ENCODE measurements around the gene GRIPAP1. TPM values are rescaled to one million over a fixed set of nuclear protein-coding genes. Genes with fewer than 3 reads are reported as not detected.

Gene GRIPAP1
- total RNA-seq = 46.4 TPM

GRCh38 chrX:49002091-49002935, at the start of gene GRIPAP1:
GRIPAP1 (minus strand) TSS chrX:49002264; CDS start chrX:49002229, 35 bp downstream.

GRCh38 chrX:49043220-49043986, 41.3 kb upstream of the GRIPAP1 start, which contains the start of gene TFE3:
TFE3 (minus strand) TSS chrX:49043357; CDS start chrX:49043226, 131 bp downstream.

GRCh38 chrX:48971249-48972219, 30.5 kb downstream of the GRIPAP1 start, which contains the start of gene KCND1:
KCND1 (minus strand) TSS chrX:48971844; CDS start chrX:48970271, 1,573 bp downstream.

GRCh38 chrX:48957477-48957826, 44.6 kb downstream of the GRIPAP1 start, which contains the start of gene OTUD5:
OTUD5 (minus strand) TSS chrX:48957607; CDS start chrX:48957570, 37 bp downstream.

Other genes starting within 250 kb of the GRIPAP1 start
- not detected for gene GLOD5, start 240.5 kb downstream of the GRIPAP1 start, total RNA-seq
- 0.44 TPM for gene GATA1, start 215.7 kb downstream of the GRIPAP1 start, total RNA-seq
- 147 TPM for gene HDAC6, start 200.2 kb downstream of the GRIPAP1 start, total RNA-seq
- not detected for gene ERAS, start 175.8 kb downstream of the GRIPAP1 start, total RNA-seq
- gene PCSK1N, start 166.7 kb downstream of the GRIPAP1 start, total RNA-seq = 46.4 TPM
- 36.3 TPM for gene TIMM17B, start 104.5 kb downstream of the GRIPAP1 start, total RNA-seq
- 53.1 TPM for gene PQBP1, start 104.3 kb downstream of the GRIPAP1 start, total RNA-seq
- 9.0 TPM for gene SLC35A2, start 90.6 kb downstream of the GRIPAP1 start, total RNA-seq
- gene PIM2, start 83.2 kb downstream of the GRIPAP1 start, total RNA-seq = 8.4 TPM
- gene OTUD5, start 44.7 kb downstream of the GRIPAP1 start, total RNA-seq = 35.0 TPM
- 3.6 TPM for gene KCND1, start 30.4 kb downstream of the GRIPAP1 start, total RNA-seq
- 26.9 TPM for gene TFE3, start 41.1 kb upstream of the GRIPAP1 start, total RNA-seq
- gene CCDC120, start 56.7 kb upstream of the GRIPAP1 start, total RNA-seq = 5.6 TPM
- 8.6 TPM for gene PRAF2, start 71.7 kb upstream of the GRIPAP1 start, total RNA-seq
- gene WDR45, start 77.6 kb upstream of the GRIPAP1 start, total RNA-seq = 41.8 TPM
- gene GPKOW, start 121.5 kb upstream of the GRIPAP1 start, total RNA-seq = 26.9 TPM
- 6.5 TPM for gene MAGIX, start 160.5 kb upstream of the GRIPAP1 start, total RNA-seq
- gene PLP2, start 169.6 kb upstream of the GRIPAP1 start, total RNA-seq = 3.4 TPM
- gene PRICKLE3, start 184.1 kb upstream of the GRIPAP1 start, total RNA-seq = 6.6 TPM
- gene SYP, start 197.9 kb upstream of the GRIPAP1 start, total RNA-seq = 152 TPM
- 27.9 TPM for gene CACNA1F, start 231.1 kb upstream of the GRIPAP1 start, total RNA-seq
- gene CCDC22, start 233.2 kb upstream of the GRIPAP1 start, total RNA-seq = 11.6 TPM